ENCODE data around the gene TMEM60.

DNA sequence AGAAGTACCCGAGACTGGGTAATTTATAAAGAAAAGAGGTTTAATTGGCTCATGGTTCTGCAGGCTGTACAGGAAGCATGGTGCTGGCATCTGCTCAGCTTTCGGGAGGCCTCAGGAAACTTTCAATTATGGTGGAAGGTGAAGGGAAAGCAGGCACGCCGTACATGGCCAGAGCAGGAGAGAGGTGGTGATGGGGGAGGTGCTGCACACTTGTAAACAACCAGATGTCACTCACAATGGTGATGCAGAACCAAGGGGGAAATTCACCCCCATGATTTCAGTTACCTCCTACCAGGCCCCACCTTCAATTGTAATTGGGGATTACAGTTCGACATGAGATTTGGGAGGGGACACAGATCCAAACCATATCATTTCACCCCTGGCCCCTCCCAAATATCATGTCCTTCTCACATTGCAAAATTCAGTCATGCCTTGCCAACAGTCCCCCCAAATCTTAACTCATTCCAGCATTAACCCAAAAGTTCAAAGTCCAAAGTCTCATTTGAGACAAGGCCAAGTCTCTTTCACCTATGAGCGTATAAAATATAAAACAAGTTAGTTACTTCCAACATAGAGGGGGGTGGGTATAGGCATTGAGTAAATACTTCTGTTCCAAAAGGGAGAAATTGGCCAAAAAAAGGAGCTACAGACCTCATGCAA is 51.9 kb downstream of the TMEM60 start:
- TF ChIP-seq, protein P1, sequence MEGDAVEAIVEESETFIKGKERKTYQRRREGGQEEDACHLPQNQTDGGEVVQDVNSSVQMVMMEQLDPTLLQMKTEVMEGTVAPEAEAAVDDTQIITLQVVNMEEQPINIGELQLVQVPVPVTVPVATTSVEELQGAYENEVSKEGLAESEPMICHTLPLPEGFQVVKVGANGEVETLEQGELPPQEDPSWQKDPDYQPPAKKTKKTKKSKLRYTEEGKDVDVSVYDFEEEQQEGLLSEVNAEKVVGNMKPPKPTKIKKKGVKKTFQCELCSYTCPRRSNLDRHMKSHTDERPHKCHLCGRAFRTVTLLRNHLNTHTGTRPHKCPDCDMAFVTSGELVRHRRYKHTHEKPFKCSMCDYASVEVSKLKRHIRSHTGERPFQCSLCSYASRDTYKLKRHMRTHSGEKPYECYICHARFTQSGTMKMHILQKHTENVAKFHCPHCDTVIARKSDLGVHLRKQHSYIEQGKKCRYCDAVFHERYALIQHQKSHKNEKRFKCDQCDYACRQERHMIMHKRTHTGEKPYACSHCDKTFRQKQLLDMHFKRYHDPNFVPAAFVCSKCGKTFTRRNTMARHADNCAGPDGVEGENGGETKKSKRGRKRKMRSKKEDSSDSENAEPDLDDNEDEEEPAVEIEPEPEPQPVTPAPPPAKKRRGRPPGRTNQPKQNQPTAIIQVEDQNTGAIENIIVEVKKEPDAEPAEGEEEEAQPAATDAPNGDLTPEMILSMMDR (IDR thresholded peaks at IDR 0.05): no peak
- TF ChIP-seq POLR2A (IDR thresholded peaks at IDR 0.05) (no peak), POLR2AphosphoS5 (IDR thresholded peaks at IDR 0.05) (no peak)
